Measurements from ENCODE around the gene CGNL1.

- TF ChIP-seq EZH2 (IDR thresholded peaks at IDR 0.05): no peak
- TF ChIP-seq, protein P1, sequence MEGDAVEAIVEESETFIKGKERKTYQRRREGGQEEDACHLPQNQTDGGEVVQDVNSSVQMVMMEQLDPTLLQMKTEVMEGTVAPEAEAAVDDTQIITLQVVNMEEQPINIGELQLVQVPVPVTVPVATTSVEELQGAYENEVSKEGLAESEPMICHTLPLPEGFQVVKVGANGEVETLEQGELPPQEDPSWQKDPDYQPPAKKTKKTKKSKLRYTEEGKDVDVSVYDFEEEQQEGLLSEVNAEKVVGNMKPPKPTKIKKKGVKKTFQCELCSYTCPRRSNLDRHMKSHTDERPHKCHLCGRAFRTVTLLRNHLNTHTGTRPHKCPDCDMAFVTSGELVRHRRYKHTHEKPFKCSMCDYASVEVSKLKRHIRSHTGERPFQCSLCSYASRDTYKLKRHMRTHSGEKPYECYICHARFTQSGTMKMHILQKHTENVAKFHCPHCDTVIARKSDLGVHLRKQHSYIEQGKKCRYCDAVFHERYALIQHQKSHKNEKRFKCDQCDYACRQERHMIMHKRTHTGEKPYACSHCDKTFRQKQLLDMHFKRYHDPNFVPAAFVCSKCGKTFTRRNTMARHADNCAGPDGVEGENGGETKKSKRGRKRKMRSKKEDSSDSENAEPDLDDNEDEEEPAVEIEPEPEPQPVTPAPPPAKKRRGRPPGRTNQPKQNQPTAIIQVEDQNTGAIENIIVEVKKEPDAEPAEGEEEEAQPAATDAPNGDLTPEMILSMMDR (IDR thresholded peaks at IDR 0.05): no peak
These were observed 45.2 kb downstream of the CGNL1 start for GRCh38 chr15:57421551-57421950.
